GM10266 (cell line): Measurements from ENCODE around the gene MLXIPL.
A peak's percentile ranks its signal among the peaks of the same experiment; 100 is the strongest.
"Not testable (repeated sequence)": the region's sequence is repeated elsewhere in the genome, so short reads cannot be mapped to it uniquely, and the experiment has no call there.

Experiments used
- DNase-seq: peaks from one replicate; pipeline ENCODE4 v3.0.0; 2012; ENCODE audit errors: extremely low spot score
- CTCF ChIP-seq: IDR thresholded peaks from 2 replicates; pipeline ENCODE4 v1.5.1; 2012; ENCODE audit warnings: mild to moderate bottlenecking, low read depth; ENCODE audit not compliant: control insufficient read depth, insufficient read depth; ENCODE audit errors: missing control alignments

Gene MLXIPL

DNA sequence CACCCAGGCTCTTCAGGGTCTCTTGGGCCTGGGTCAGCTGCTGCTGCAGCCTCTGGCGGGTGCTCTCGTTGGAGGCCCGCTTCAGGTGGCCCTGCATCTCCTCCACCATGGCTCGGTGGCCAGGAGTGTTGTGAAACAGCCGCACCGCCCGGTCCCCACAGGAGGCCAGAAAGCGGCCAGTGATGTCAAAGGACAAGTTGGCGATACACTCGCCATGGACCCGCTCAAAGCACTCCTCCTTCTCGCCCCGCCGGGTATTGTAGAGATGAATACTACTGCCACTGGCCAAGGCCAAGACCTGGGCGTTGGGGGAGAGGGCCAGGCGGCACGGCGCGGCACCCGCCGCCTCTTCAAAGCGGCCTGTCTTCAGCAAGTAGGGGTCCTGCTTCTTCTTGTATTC, 53.8 kb downstream of the MLXIPL start:
- no peak for DNase-seq
- TF ChIP-seq CTCF: no peak

GRCh38 chr7:73569042-73569608, 55.2 kb downstream of the MLXIPL start:
- no peak for DNase-seq
- no peak for TF ChIP-seq CTCF

DNA sequence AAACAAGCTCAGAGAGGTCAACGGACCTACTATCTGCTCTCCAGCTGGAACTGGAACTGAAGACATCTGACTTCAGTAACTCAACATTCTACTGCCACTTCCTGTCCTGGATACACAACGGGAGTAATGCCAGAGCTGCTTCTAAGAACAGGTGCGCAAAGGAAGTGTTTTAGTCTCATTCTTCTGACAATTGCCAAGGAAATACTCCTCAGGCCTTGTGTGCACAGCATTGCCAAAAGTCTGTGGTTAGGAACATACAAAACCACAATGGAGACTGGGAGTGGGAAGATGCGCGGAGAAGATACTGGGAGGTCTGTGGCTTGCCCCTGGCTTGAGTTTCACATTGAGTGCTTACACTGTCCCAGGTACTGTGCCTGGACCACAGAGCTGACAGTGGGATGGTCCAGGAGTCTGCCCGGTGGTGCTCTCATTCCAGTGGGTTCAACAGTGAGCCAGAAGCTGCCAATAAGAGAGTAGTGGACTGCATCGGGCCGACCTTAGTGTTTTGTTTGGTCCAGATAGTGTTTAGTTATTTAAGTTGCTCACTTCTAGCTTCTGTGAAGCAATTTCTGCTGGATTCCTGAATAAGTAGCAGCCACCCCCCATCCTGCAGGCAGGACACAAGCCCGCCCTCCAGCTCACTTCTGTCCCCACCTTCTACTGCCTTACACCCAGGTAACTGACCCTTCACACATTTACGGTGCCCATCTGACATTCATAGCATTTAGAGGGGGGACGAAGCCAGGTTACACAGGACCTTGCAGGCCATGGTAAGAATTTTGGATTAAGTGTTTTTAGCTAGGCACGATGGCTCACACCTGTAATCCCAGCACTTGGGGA, 56.3 kb downstream of the MLXIPL start:
- TF ChIP-seq CTCF: no peak
- no peak for DNase-seq

DNA sequence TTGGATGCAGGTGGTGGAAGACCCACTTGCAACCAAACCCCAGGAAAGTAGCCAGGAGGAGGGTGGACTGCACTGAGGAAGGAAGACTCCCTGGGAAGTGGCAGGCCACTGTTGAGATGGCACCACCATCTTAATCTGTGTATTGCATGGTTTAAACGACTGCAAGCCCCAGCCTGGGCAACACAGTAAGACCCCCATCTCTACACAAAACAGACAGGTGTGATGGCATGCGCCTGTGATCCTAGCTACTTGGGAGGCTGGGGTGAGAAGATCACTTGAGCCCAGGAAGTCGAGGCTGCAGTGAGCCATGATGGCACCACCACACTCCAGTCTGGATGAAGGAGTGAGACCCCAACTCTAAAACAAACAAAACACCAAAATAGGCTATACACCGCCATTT, 57.2 kb downstream of the MLXIPL start:
- TF ChIP-seq CTCF: no peak
- DNase-seq: no peak

DNA sequence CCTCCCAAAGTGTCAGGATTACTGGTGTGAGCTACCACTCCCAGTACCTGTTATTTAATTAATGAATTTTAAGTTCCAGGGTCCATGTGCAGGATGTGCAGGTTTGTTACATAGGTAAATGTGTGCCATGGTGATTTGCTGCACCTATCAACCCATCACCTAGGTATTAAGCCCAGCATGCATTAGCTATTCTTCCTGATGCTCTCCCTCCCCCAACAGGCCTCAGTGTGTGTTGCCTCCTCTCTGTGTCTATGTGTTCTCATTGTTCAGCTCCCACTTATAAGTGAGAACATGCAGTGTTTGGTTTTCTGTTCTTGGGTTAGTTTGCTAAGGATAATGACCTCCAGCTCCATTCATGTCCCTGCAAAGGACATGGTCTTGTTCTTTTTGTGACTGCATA, 57.9 kb downstream of the MLXIPL start:
- not testable (repeated sequence) for DNase-seq

GRCh38 chr7:73565675-73566340, 58.5 kb downstream of the MLXIPL start:
- no peak for TF ChIP-seq CTCF
- no peak for DNase-seq

- TF ChIP-seq CTCF: no peak
- peak; percentile 53 for DNase-seq
These were observed 64.0 kb downstream of the MLXIPL start for GRCh38 chr7:73560109-73560835.
